Cerebellar nuclear complex (tissue), 1 donor: ENCODE results near the gene GAS5.
A peak's percentile ranks its signal among the peaks of the same experiment; 100 is the strongest.

Experiments used
- DNase-seq, 2 experiments: peaks; one replicate each; lab custom pipeline; 2025; lab: John Stamatoyannopoulos, UW

The GAS5 gene

GRCh38 chr1:173824315-173825081, 43.3 kb downstream of the GAS5 start, which contains the start of the genes CENPL and DARS2:
TSS of gene CENPL (minus strand) at chr1:173824883. CDS start at chr1:173811299, 13,584 bp downstream.
TSS of gene DARS2 (plus strand) at chr1:173824673. CDS start at chr1:173825230, 557 bp downstream.
- peak; percentile 82 to 90 for DNase-seq

- no peak for DNase-seq
Observed at GRCh38 chr1:173823781-173824314, 43.9 kb downstream of the GAS5 start.

- DNase-seq: no peak
Observed at GRCh38 chr1:173821680-173822079, 46.1 kb downstream of the GAS5 start.

DNA sequence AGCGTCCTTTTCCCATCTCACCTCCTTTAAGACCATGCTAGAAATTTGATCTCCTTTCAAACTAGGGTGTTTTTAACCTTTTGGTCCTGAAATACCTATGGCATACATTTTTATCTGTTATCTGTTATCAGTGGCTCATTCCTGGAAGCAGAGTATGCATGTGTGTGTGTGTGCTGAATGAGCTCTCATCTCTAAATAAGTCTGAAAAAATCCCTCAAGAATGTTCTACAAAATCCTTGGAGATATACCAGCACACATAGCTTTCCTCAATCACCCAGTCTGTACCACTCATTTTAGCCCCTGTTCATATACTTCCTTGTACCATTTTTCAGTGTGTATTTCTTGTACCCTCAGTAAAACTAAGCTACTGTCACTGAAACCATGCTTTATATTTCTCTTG, 49.3 kb downstream of the GAS5 start:
- DNase-seq: no peak
